Lower lobe of right lung (tissue), 2 donors: ENCODE measurements around the gene CANT1. TPM values are rescaled to one million over a fixed set of nuclear protein-coding genes. Genes with fewer than 3 reads are reported as not detected.

Experiments used
- ATAC-seq, 2 donors: fragments of 200-7000 bp; cut with Tn5 transposase; one replicate each; pipeline ENCODE4 v1.9.1; 2020 to 2022; ENCODE audit warnings: mild to moderate bottlenecking in 2 of 2, moderate library complexity in 2 of 2
- DNase-seq: peaks from one replicate; pipeline ENCODE4 v3.0.0-alpha.2; 2020
- H3K27ac ChIP-seq: fragments of 200-600 bp; one replicate; pipeline ENCODE4 v1.8.0; 2022
- H3K27me3 ChIP-seq: fragments of 200-600 bp; one replicate; pipeline ENCODE4 v1.8.0; 2022; ENCODE audit warnings: low read depth
- H3K36me3 ChIP-seq: fragments of 200-600 bp; one replicate; pipeline ENCODE4 v1.8.0; 2022; ENCODE audit warnings: mild to moderate bottlenecking
- H3K4me1 ChIP-seq: fragments of 200-600 bp; one replicate; pipeline ENCODE4 v1.8.0; 2022
- H3K4me3 ChIP-seq: fragments of 200-600 bp; one replicate; pipeline ENCODE4 v1.8.0; 2022; ENCODE audit warnings: mild to moderate bottlenecking
- H3K9me3 ChIP-seq: fragments of 200-600 bp; one replicate; pipeline ENCODE4 v1.8.0; 2022
- CTCF ChIP-seq: fragments of 200-600 bp; IDR thresholded peaks from one replicate; pipeline ENCODE4 v1.8.0; 2022; ENCODE audit warnings: antibody characterized with exemption, mild to moderate bottlenecking
- intact Hi-C: fragments of 100-400 bp; cut with DNase I; formaldehyde crosslinking; loops from one replicate; pipeline ENCODE4 v1.11.0; 2022
- total RNA-seq: library from RNA; stranded (reverse); fragmentation: NEBNext Ultra II Directional; extraction: Animal tissue kit (Norgen Biotek cat#: 25700); gene quantifications from one replicate; pipeline ENCODE4 v1.2.1, GENCODE V29; 2021
- donor health status: DM: no; HTN: yes; CAD: no; lungs with severe emphysema.

Gene CANT1
- total RNA-seq, 1 donor from 2014 or later, result 54.4 TPM

DNA sequence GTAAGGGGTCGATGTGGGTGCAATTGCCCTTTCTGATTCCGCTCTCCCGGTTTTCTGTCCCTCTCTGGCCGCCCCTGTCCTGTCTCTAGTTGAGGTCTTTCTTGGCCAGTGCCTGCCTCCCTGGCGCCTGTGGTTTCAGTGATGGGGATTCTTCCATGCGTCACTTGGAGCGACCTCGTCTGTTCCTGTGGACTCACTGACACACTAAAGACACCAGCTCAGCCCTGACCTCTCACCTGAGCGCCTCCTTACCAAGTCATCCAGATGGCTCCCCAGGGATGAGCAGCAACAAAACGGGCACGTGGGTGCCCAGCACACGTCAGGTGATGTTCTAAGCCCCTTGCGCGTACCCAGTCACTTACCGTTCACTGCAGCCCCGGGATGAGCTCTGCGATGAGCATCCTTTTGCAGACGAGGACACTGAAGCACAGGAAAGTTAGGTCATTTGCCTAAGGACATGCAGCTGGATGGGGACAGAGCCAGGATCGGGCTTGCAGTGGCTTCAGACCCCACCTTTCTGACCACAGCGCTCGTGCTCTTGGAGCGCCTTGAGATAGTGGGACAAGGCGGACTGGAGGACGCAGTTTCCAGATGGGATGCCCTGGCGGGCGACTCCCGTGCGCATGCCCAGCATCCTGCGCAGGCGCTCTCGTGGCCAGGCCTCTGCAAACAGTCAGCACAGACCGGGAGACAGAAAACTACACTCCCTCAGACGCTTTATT, 18.4 kb downstream of the CANT1 start:
- H3K27me3 ChIP-seq, result no peaks in the 10 kb centered on the region
- no peaks in the 10 kb centered on the region for H3K9me3 ChIP-seq
- no peak overlapping the region for H3K4me3 ChIP-seq
- TF ChIP-seq CTCF, result no peak
- H3K4me1 ChIP-seq, result peaks cover 30% of the 10 kb centered on the region
- peaks cover 61% of the 10 kb centered on the region for H3K36me3 ChIP-seq
- ATAC-seq, result no peak
- H3K27ac ChIP-seq, result no peak overlapping the region
- DNase-seq, result peak; percentile 34
- intact Hi-C loops, result no loop called here

DNA sequence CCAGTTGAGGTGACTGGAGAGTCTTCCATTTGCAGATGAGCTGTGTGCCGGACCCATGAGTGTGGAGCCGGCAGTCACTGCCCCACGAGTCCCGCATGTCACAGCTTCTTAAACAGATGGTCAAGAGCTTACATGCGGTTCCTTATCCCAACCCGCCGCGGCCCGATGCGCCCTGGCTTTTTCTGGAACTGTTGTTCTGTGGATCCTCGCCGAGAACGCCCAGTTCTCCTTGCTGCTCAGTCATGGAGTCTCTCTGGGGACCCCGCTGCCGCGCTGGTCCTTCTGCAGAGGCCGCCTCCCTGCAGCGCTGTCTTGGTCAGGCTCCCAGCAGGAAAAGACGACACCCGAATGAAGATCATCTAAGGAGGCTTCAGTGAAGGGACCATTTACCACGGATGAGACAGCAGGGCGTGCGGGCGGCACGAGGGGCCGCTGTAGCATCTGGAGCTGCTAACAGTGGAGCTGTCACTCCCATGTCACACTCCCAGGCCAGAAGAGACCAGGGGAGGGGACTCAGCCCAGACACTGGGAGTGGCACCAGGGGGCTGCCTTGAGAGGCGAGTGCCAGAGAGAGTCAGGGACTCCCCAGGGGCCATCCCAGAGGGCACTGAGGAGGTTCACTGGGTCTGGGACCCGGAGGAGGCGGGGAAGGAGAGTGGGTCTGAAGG, 19.1 kb downstream of the CANT1 start:
- intact Hi-C loops, result no loop called here
- ATAC-seq, result no peak
- peak; percentile 37 for DNase-seq

GRCh38 chr17:78988152-78988551, 21.4 kb downstream of the CANT1 start:
- DNase-seq (no peak), ATAC-seq (no peak)
- H3K4me1 ChIP-seq, result peaks cover 25% of the 10 kb centered on the region
- no peaks in the 10 kb centered on the region for H3K27me3 ChIP-seq
- intact Hi-C loops, result no loop called here
- H3K9me3 ChIP-seq, result no peaks in the 10 kb centered on the region
- peaks cover 33% of the 10 kb centered on the region for H3K36me3 ChIP-seq
- H3K27ac ChIP-seq, result peak overlapping the region; percentile 66
- no peak for TF ChIP-seq CTCF
- no peak overlapping the region for H3K4me3 ChIP-seq

More for the DNA sequence above, 19.1 kb downstream of the CANT1 start:
- peaks cover 26% of the 10 kb centered on the region for H3K4me1 ChIP-seq
- H3K4me3 ChIP-seq, result no peak overlapping the region
- peaks cover 55% of the 10 kb centered on the region for H3K36me3 ChIP-seq
- H3K27me3 ChIP-seq, result no peaks in the 10 kb centered on the region
- TF ChIP-seq CTCF, result no peak
- no peaks in the 10 kb centered on the region for H3K9me3 ChIP-seq
- H3K27ac ChIP-seq, result no peak overlapping the region

- no peak for TF ChIP-seq CTCF
- H3K36me3 ChIP-seq, result peaks cover 20% of the 10 kb centered on the region
- H3K9me3 ChIP-seq, result no peaks in the 10 kb centered on the region
- peak; percentile 73 to 89 for ATAC-seq
- peak overlapping the region; percentile 46 for H3K4me3 ChIP-seq
- no peaks in the 10 kb centered on the region for H3K27me3 ChIP-seq
- DNase-seq, result peak; percentile 44
- peaks cover 25% of the 10 kb centered on the region for H3K4me1 ChIP-seq
- peak overlapping the region; percentile 66 for H3K27ac ChIP-seq
- intact Hi-C loops, result no loop called here
Observed at GRCh38 chr17:78986649-78987328, 22.8 kb downstream of the CANT1 start.

DNA sequence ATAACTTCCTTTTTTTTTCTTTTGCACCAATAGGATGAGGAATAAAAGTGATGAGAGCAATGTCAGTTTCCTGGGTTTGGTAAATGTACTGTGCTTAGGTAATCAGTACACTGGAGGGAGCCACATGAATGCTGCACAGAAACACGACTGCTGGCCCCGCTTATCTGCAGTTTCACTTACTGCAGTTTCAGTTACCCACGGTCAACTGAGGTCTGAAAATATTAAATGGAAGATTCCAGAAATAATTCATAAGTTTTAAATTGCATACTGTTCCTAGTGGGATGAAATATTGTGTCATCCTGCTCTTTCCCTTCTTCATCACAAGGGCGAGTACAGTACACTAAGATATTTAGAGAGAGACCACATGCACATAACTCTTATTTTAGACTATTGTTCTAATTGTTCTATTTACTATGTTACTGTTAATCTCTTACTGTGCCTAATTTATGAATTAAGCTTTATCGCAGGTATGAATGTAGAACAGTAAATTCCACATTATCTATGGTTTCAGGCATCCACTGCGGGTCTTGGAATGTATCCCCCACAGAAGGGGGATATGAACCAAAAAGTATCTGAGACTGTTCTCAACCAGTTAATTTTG, 23.4 kb downstream of the CANT1 start:
- H3K9me3 ChIP-seq, result no peaks in the 10 kb centered on the region
- H3K4me3 ChIP-seq, result peak overlapping the region; percentile 46
- intact Hi-C loops, result no loop called here
- peaks cover 25% of the 10 kb centered on the region for H3K4me1 ChIP-seq
- no peaks in the 10 kb centered on the region for H3K27me3 ChIP-seq
- peak overlapping the region; percentile 66 for H3K27ac ChIP-seq
- ATAC-seq (peak; percentile 72 to 81), DNase-seq (no peak)
- H3K36me3 ChIP-seq, result peaks cover 13% of the 10 kb centered on the region
- peak; percentile 37 for TF ChIP-seq CTCF
